Renal cortex interstitium (tissue), 11 donors: ENCODE data around the gene PNPT1. TPM values are rescaled to one million over a fixed set of nuclear protein-coding genes. Genes with fewer than 3 reads are reported as not detected.
"Not testable (repeated sequence)": the region's sequence is repeated elsewhere in the genome, so short reads cannot be mapped to it uniquely, and the experiment has no call there.

ENCODE experiments used
- DNase-seq, 11 donors: peaks; one replicate each; pipeline ENCODE4 v3.0.0-alpha.2; 2013; ENCODE audit warnings: low read depth in 9 of 11, low spot score in 4 of 11; ENCODE audit errors: extremely low read depth in 1 of 11
- polyA plus RNA-seq, 3 donors: library from polyadenylated mRNA; unstranded; fragments of 120-200 nt; gene quantifications; one replicate each; pipeline ENCODE4 v1.2.1, GENCODE V29; 2013; ENCODE audit not compliant: insufficient read length in 3 of 3

PNPT1 gene
- polyA plus RNA-seq, 3 donors, result 21.9 to 28.3 (median 25.7) TPM

DNA sequence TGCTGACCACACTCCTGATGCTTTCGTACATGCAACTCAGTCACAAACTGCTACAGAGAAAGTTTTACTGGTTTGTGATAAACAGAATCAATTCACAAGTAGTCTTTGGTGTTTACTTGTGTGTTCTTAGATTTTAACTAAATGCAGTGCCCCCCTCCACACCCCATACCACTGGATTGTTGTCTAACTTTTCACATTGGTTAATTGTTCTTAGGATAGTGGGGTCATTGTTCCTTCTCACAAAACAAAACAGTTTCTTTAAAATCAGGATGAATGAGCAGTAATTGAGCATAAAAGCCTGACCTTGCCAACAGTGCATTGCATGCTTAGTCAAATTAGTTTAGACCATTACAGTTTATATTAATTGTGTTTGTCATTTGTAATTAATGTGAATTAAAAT lies 14.1 kb upstream of the PNPT1 start:
- no peak for DNase-seq

DNA sequence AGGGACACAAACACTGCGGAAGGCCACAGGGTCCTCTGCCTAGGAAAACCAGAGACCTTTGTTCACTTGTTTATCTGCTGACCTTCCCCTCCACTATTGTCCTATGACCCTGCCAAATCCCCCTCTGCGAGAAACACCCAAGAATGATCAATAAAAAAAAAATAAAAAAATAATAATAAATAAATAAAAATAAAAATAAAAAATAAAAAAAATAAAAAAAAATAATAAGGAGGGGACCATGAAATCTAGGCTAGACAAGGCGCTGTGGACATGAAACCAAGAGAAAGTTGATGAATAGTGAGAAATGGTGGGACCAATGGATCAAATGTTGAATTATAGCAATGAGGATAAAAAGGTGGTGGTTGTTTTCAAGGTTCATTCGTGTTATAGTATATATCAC lies 12.6 kb upstream of the PNPT1 start:
- DNase-seq, result not testable (repeated sequence)

DNA sequence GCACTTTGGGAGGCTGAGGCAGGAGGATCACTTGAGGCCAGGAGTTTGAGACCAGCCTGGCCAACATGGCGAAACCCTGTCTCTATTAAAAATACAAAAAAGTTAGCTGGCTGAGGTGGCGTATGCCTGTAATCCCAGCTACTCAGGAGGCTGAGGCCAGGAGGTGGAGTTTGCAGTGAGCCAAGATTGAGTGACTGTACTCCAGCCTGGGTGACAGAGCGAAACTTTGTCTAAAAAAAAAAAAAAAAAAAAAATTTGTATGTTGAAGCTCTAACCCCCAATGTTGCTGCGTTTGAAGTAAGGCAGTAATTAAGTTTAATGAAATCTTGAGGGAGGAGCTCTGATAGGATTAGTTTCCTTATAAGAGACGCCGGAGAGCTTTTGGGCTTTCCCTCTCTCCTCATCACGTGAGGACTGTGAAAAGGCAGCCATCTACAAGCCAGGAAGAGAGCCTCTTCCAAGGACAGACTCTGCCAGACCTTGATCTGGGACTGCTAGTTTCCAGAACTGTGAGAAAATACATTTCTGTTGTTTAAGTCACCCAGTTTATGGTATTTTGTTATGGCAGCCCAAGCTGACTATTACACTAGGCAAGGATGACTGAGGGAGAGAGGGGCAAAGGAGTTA lies 11.5 kb upstream of the PNPT1 start:
- DNase-seq, result no peak

DNA sequence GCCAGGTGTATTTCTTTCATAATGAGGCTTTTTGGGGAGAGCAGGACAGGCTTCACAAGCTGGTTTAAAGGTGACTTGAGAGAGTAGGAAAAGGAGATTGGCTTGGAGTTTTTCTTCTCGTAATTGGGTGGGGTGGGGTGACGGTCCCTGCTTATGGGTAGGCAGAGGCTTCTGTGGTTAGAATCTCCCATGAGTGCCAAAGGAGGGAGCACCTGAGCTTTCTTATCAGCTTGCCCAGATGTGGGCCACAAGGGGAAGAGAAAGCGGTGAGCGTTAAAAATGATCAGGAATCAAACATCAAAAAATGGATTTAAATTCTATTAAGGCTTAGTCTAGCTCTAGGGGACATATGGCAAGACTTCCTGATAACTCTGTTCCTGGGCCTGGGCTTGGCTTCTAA lies 9.7 kb upstream of the PNPT1 start:
- no peak for DNase-seq

DNA sequence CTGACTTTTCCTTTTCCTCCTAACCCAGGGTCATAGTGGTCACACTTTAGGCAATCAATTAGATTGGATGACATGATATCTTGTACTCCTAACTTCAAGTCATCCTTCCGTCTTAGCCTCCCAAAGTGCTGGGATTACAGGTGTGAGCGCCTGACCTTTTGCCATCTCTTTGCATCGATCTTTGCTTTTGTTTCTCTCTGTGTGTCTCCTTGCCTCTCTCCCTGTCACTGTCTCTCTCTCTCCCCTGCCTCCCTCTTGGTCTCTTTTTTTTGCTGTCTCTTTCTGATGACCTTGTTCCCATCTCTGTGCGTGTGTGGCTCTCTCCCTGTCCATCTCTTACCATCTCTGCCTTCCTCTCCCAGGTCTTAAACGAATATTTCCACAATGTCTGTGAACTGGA lies 904 bp downstream of the PNPT1 start:
- not testable (repeated sequence) for DNase-seq

DNA sequence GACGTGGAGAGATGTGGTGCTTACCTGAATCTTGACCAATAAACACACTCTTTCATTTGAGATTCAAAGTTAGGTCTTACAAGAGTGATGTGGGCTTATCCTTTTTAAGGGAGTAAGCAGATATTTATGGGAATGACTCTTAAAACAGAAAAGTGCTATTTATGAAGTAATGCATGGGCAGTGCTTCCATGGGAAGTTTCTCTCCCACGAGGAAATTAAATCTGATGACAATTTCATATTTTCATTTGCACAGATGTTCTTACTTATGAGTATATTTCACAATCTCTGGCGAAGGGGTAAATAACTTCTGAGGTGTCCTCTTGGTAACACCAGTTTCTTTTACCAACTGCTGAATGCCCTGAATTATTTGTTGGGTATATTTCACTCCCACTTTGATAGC lies 21.0 kb downstream of the PNPT1 start:
- no peak for DNase-seq

DNA sequence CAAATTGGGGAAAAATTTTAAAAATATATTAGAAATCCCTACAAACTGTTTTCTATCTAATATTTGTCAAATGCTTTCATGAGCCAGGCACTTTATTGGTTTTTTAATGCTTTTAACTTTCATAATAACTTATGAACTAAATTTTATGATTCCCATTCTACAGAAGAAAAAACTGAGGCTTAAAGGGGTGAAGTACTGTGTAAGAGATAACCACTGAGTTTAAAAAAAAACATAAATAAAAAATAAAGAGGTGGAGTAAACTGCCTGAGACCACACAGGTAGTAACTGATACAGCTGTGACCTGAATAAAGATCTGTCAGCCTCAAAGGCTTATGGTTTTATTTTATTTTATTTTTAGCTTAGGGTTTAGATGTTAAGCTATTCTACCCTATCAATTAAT lies 24.7 kb downstream of the PNPT1 start:
- no peak for DNase-seq

DNA sequence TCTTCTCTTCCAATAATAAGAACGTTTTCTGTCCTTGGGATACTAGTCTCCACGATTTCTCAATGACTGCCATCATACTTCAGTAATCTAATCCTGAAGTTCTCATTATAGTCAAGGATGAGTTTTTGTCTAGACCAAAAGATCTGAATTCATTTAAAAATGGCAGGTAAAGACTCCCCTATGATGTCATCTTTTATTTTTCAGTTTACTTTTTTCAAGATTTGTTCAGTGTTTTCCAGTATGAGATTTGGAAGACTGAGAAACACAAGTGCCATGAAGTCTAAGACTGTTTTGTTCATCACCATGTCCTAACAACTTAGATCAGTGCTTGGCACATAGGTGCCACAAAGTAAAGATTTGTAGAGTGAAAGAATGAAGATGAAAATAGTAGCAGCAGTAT lies 40.4 kb downstream of the PNPT1 start:
- DNase-seq, result no peak

DNA sequence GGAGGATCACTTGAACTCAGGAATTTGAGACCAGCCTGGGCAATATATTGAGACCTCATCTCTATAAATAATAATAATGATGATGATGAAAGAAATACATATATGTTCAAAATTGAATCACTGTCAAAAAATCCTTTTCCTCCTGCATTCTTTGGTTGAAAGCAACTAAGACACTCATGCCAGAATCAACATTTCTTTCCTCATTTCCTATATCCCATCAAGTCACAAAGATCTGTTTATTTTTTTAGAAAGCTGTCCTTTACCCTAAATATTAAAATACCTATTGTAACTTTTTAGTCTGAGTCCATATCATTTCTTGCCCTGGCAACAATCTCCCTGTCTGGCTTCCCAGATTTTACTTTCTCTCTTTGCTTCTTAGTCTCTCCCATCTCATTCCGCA lies 44.4 kb downstream of the PNPT1 start:
- DNase-seq, result no peak

DNA sequence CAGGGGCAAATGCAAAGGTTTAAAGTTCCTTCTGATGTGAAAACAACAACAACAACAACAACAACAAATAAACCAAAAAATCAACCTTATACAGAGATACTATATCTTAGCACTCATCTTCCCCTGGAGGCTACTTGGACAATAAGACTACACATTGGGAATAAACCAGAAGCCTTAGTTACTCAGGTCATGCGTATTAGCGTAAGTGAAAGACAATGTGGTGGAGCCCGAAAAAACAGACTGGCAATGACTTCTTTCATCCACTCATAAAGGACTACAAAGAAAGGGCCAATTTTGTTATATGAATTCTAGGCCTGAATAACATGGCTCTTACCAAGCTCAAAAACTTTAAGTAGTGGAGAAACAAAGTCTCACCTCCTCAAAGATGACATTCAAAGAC lies 56.8 kb downstream of the PNPT1 start:
- DNase-seq, result no peak

DNA sequence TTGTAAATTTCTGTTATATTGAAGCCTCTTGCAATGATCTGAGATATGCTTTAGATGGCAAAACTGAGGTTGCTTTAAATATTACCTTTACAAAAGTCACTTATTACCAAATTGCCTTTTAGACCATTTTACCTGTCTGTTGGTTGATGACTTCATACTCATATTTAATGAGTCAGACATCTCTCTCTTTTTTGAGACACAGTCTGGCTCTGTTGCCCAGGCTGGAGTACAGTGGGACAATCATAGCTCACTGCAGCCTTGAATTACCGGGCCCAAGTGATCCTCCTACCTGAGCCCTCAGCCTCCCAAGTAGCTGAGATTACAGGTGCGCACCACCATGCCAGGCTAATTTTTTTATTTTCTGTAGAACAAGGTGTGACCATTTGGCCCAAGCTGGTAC lies 64.7 kb downstream of the PNPT1 start:
- DNase-seq, result no peak

DNA sequence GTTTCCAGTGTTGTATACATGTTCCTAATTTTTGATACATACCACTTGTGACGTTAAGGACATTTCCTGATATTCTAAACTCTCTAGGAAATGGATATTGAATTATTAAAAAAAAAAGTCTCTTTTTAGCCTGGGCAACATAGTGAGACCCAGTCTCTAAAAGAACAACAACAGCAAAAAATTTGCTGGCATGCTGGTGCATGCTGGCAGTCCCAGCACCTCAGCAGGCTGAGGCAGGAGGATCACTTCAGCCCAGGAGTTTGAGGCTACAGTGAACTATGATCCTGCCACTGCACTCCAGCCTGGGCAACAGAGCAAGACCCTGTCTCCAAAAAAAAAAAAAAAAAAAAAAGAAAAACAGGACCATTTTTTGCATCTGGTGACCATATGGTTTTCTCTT lies 65.7 kb downstream of the PNPT1 start:
- no peak for DNase-seq

DNA sequence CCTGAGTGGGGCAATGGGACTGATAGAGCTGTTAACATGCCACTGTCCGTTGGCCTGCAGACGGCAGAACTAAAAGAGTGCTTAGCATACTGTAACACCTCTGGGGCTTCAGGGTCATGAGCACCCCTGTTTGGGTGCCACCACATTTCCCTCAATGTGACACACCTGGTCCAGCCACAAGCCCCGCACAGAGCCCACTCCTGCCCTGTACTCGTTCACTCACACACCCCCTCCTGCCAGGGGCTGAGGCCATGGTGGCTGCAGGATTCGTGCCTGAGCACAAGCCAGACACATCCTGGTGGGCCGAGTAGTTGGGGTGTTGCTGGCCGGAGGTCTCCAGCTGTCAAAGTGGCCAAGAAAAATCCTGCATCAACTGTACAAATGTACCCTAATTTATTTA lies 71.8 kb downstream of the PNPT1 start:
- DNase-seq, result no peak

DNA sequence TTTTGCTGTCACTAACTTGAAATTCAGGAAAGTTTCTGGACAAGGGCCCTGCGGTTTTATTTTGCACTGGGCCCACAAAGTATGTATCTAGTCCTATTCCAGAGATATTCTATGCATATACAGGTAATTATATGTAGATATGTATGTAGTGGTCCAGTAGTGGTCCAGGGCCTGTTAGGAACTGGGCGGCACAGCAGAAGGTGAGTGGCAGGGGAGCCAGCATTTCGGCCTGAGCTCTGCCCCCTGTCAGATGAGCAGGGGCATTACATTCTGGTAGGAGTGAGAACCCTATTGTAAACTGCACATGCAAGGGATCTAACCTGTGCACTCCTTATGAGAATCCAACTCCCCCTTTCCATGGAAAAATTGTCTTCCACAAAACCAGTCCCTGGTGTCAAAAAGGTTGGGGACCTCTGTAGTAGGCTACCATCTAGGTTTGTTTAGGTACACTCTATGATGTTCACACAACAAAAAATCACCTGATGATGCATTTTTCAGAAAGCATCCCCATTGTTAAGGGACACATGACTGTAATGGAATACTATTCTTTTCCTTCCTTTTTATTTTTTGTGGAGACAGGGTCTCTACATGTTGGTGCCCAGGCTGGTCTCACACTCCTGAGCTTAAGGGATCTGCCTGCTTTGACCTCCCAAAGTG lies 73.4 kb downstream of the PNPT1 start:
- no peak for DNase-seq

DNA sequence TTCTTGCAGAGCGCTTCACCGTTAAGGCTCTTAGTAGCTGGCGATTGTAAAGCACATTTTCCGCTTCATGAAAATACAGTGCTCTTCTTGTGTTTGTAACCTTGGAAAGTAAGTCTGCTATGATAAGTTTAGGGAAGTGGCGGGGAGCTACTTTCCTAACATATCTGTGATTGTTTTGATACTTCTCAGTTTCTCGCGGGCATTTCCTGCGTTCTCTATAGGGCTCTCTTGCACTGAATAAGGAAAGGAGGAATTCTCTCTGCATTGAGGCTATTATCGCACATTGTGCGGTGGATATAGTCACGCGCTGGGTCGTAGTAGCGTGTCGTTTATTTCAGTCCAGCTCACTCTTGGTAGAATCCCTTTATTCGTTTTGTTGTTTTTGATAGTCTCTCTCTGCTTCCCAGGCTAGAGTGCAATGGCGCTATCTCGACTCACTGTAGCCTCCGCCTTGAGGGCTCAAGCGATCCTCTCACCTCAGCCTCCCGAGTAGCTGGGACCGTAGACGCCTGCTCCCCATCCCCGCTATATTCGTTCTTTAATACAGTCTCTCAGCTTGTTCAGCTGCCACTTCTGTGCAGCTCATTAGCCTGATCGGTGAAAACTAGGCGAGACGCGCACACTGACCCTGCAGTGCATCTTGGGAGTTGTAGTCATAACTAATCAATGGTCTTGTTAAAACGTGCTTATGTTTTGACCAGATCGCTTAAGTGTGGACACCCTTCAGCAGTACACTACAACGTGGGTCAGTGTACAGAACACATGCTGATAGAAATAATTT lies 75.2 kb downstream of the PNPT1 start:
- DNase-seq, result peak; percentile 24 to 64 (median 52)

DNA sequence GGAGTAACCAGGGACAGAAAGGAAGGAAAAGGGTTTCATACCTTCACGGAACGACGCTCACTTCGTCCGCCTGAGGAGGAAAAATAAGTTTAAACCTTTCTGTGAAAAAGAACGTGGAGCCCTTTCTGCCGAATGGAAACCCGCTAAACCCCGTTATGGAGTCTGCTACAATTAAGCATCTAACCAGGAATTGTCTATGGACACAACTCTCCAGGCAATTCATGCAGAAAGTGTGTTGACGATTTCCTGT lies 75.7 kb downstream of the PNPT1 start:
- peak in 2 of 11 donors; percentile 4 to 15 for DNase-seq

DNA sequence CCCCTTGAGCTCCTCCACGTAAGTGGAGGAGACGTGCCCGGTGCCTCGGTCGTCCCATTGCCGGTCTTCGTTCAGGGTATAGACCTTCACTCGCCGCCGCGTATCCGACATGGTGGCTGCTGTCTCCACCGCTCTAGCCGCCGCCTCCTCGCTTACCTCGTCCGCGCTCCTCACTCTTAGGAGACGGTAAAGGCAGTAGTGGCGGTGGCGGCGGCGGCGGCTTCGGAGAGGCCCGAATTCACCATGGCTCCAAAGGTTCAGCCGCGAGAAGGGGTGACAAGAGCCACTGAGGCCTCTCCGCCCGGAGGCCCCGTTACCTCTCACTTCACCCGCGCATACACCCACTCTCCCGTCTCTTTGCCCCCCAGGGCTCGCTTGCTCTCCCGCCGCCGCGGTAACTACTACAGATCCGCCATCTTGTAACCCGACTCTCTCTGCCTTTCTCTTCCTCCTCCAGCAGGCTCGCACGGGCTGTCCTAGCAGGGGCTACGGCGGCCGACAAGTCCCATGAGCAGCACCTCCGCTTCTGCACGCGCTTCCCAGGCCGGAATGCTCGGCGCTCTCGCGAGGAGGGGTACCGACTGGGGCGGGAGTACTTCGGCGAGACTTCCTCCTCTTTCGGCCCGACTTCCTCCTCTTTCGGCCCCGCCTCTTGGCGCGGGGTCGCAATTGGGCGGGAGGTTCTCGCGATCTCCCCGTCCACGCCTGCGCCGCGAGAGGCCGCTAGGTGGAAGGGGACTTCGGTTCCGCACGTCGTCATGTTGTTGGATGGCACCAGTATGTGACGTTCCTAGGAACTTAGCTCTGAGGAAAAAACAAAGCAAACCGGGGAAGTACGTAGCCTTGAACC lies 76.2 kb downstream of the PNPT1 start, which contains the start of gene PPP4R3B:
TSS of gene PPP4R3B (minus strand) at position 448 of the 850 bp plus-strand sequence. CDS start at position 111, 337 bp downstream.
- DNase-seq, result peak; percentile 97 to 99 (median 99)

DNA sequence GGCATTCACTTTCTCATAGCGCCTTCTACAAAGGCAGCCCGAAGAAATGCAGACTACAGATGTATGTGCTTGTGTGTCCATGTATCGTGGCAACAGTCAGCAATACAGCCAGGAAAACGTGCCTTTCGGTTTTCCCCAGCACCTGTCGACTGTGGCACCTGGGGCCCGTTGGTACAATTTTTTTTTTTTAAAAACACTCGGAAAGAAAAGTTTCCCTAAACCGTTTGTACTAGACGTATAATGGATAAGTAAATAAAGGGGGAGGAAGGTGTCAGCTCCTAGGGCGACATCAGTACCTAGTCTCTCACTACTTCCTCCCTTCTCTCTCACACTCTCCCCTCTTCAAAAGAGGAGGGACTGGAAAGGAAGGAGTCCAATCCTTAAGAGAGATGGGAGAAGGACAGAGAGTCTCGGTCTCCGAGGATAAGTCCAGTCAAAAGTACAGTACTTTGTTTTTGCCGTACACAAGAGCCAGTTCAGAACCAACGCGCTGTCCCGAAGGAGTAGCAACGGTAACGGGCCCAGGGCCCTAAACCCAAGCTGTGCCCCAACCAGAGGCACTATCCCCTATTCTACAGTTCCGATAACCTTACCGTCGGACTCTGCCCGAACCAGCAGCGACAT lies 77.0 kb downstream of the PNPT1 start:
- peak; percentile 36 to 68 (median 47) for DNase-seq

DNA sequence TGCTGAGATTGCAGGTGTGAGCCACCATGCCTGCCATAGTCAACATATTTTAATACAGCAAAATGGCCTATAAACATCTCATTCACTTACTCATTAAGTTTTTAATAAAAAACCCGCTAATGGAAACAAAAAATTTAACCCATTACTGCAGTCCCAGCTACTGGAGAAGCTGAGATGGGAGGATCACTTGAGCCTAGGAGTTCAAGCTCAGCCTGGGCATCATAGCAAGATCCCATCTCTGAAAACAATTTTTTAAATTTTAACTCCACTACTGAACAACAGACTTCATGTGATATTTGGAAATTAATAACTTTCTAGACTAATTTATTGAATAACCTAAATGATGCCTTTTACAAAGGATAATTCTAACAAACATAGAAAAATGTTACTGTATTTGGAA lies 81.6 kb downstream of the PNPT1 start:
- DNase-seq, result no peak
